Suppressor macrophage treated with lipopolysaccharide for 4 hours (primary cell): ENCODE measurements around the gene ANO8.
A peak's percentile ranks its signal among the peaks of the same experiment; 100 is the strongest.

Experiments used
- DNase-seq: peaks from one replicate; pipeline ENCODE4 v3.0.0-alpha.2; 2020

ANO8 gene

DNA sequence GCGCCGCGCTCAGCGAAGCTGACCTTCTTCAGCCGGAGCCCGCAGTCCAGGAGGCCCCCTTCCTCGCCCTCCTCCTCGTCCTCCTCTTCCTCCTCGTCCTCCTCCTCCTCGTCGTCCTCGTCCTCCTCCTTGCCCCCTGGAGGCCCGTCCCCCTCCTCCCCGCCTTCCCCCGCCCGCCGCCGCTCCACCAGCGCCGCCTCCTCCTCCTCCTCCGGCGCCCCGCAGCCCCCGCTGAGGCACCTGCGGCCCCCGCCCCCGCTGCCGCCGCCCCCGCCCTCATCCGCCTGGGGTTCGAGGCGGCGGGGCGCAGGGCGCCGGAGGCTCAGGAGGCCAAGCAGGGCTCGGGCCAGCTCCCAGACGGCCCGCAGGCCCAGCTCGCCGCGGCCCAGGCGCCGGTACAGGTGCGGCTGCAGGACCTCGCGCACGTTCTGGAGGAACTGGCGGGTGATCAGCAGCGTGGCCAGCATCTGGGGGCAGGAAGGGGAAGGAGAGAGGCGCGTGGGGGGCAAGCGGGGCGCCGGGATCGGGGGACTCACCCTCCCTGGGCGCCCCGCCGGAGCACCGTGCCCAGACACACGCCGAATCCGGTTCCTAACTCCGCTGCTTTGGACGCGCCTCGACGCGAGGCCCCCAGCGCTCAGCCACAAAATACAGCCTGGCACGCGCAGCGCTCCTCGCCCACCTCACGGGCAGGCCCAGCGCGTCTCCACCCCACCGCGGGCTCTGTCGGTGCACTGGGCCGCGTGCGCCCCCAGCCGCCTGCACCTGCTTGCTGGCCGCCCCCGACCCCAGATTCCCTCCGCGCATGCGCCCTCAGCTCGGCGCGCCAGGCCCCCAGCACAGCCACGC is 5.9 kb downstream of the ANO8 start:
- DNase-seq = no peak

DNA sequence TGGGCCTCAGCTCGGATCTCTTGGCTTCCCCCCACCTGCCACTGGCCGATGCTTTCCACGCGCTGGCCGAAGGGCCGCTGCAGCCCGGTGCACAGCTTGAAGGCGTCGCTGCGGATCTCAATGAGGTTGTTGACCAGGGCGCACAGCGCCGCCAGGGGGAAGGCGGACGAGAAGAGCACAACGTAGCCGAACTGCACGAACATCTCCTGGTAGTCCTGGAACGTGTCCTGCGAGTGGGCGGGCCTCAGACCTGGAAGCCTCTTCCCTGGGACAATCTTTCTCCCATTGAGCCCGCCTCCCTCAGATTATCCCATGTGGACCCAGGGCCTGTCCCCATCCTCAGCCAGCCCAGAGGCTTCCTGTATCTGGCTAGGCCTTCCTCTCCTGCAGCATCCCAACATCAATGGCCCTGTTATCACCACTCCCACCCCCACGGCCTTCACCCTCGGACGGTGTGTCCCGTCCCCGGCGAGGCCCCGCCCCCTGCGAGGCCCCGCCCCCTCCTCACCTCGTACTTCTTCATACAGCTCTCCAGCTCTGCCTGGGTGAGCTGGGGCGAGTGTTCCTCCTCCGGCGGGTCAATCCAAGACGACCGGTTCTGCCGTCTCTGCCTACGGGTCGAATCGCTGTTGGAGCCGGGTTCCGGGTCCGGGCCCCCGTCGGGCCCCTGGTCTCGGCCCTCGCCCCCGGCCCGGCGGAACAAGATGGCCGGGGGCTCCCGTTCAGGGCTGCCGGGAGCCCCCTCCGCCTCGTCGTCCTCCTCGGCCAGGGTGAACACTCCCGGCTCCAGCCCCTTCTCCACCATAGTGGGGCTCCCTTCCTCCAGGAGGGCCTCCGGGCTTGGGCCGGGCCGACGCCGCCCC is 6.8 kb downstream of the ANO8 start:
- peak; percentile 43 for DNase-seq

DNA sequence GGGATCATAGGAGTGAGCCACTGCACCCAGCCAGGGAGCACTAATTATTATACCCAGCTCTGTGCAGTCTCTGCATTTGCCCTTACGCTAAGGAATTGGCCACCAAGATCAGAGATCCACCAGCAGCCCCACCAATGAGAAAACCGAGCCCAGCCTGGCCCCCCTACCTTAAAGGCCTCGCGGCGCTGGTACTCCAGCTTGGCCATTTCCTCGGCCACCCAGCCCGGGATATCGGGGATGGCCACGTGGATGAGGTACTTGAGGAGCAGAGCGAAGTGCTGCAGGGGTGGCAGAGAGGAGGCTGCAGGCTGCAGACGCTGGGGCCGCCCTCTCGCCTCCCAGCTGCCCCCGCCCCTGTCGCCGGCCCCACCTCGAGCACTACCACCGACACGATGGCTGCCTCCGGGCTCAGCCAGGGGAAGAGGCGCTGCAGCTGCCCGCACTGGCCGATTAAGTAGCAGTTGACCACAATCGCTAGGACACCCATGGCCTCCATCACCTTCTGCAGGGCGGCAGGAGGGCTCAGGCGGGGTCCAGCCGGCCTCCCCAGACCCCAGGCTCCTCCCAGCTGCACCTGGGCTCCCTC is 7.5 kb downstream of the ANO8 start:
- DNase-seq = no peak

DNA sequence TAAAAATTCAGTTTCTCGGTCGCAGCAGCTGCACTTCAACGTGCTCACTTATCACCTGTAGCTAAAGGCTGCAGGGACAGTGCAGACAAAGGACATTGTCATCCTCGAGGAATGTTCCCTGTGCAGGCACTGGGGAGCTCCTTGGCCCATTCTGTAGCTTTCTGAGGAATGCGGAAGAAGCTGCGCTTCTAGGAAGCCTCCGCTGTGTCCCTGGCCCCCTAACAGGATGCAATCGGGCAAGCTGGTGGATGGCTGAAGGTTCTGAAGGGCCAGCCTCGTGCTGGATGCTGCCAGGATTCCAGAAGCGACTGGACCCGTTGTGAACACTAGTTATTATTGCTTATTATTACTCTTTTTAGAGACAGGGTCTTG is 8.1 kb downstream of the ANO8 start:
- DNase-seq = no peak

DNA sequence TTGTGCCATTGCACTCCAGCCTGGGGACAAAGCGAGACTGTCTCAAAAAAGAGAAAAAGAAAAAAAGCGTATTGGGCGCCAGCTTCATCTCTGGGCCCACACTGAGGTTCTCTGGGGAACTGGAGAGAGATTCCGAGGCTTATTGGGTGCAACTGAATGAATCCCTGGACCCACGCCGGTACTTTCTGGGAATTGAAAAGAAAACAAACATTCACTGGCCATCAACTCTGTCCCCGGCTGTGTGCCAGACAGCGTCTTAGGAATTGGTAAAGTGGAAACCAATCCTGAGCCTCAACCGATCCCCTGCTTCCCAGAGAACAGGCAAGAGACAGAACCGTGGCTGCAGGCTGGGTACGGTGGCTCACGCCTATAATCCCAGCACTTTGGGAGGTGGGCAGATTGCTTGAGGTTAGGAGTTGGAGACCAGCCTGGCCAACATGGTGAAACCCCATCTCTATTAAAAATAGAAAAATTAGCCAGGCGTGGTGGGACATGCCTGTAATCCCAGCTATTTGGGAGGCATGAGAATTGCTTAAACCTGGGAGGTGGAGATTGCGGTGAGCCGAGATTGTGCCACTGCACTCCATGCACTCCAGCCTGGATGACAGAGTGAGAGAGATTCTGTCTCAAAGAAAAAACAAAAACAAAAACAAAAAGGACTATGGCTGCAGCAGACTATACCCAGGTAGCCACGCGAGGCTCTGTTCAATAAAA is 8.6 kb downstream of the ANO8 start:
- no peak for DNase-seq

DNA sequence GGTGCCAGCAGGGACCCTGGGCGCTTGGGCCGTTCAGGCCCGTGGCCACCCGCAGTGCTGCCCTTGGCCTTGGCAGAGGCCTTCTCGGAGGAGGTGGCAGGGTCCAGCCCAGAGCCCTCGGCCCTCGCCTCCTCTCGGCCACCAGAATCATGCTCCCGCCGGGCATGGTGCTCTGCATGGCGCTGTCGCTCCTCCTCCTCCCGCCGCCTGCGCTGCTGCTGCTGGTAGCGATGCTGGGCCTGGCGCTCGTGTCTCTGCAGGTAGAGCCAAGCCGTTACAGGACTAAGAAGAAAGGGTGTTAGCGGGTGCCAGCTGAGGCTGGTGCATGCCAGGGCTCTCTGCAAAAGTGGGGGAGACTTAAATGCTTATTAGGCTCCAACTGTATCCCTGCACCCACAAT is 9.5 kb downstream of the ANO8 start:
- no peak for DNase-seq

DNA sequence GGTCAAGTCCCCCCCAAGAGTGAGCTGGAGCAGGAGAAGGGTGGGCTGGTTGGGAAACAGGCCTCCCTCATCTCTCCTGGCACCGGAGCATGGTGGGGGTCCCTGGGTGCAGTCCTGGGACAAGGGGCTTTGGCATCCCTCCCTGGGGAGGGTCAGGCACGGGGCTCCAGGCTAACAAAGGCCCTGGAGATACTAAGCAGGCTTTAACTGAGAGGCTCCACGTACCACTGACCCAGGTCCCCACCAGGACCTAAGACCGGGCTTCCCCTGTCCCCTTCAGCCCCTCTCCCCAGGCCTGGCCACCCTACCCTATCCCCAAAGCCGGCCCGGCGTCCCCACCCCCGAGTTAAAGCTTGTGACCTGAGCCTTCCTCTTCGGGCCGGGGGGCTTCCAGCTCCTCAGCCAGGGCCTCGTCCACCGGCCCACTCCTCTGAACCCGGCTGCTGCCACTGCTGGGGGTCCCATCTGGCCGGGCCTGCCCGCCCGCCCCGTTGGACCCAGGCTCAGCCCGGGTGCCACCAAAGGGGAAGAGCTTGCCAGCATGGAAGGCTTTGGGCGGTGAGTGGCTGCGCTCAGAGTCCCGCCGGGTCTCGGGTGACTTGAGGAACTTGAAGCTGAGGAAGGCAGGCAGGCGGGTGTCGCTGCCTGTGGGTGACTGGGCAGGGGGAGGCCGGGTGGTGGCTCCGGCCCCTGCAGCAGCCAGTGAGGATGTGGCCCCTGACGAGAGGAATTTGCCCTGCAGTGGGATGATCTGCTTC is 10.1 kb downstream of the ANO8 start:
- no peak for DNase-seq

DNA sequence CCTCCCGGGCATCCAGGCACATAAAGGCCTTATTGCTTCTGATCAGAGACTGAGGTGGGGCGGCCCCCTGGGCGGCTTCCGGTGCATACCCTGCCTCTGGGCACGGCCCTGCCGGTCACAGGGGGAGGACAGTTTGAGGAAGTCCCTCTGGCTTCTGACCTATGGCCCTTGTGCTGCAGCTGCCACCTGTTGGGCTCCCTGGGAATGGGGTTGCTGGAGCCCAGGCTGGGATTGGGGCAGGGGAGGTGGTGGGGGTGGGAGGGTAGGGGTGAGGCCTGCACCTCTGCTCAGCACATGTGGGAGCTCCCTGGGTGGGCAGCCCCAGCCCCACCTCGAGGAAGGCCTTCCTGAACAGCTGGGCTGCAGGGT is 10.7 kb downstream of the ANO8 start:
- peak; percentile 43 for DNase-seq

DNA sequence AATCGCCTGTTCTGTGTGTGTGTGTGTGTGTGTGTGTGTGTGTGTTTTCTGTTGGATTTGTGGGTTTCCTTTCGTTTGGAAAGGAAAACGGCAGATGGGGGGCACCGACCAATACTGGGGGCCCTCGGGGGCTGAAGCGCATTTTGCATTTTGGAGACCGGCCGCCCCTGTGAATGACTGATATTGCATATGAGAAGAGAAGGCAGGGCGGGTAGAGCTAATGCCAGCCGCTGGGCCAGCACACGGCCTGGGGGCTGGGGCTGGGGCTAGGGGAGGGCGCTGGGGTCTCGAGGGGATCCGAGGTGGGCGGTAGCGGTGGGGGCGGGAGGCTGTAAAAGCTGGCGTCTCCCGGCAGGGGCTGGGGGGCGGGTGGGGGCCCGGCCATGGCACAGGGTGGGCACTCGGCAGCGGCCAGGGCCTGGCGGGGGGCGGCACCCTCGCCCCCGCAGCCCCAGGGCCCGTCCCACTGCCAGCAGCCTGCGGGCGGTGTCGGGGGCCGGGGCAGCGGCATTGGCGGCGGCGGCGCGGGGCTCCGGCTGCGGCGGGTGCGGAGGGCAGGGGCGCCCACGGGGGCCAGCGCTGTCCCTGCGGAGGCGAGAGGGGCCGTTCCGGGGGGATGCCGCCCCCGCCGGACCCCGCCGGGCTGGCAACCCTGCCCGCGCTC is 11.2 kb downstream of the ANO8 start:
- DNase-seq = no peak

DNA sequence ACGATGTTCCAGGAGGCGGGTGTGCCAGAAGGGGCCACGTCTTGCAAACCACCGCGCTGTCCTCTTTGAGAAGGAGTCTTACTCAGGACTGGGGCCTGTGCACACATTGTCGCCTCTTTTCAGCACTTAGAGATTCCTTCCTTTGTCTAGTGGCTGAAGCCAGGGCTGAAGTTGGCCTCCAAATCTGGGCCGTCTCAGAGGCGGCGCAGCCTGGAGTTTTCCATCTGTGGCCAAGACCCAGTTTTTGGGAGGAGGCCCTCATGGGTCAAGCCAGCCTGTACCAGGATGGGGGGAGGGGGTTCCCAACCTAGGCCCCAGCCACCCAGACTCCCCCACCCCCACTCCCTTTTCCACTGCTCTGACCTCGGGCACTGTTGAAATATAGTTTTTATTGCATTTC is 11.8 kb downstream of the ANO8 start:
- no peak for DNase-seq

DNA sequence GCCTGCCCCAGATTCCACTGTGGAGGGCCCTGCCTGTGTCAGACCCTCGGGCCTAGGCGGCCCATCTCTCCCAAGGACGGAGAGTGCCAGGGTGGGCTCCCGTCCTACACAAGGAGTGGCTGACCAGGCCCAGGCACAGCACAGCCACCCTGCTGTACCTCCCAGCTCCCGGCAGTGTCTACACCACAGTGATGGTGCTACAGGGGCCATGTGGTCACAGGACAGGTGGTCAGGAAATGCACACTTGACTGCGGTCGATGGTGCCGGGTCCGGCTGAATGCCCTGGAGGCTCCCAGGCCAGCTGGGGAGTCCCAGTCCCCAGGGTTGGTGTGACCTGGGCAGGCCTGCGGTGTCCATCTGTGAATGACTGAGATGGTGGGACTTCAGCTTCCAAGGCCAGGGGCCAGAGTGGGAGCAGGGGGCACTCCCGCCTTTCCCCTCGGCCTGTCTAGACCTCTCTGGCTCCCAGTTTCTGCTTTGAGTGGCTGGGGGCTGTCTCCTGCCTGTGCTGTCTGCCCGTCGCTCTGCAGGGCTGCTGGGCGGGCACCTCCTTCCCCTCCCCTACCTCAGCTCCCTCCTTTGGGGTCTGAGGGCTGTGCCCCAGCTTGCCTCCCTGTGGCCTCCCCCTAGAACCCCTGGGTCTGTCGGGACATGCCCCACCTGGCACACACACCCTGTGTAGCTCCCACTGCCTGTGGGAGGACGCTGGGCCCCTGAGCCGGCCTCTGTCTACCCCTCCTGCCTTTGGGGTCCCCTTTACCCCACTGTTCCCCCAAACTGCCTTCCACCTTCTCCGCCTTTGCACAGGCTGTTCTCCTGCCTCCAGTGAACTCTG is 12.8 kb downstream of the ANO8 start:
- no peak for DNase-seq

DNA sequence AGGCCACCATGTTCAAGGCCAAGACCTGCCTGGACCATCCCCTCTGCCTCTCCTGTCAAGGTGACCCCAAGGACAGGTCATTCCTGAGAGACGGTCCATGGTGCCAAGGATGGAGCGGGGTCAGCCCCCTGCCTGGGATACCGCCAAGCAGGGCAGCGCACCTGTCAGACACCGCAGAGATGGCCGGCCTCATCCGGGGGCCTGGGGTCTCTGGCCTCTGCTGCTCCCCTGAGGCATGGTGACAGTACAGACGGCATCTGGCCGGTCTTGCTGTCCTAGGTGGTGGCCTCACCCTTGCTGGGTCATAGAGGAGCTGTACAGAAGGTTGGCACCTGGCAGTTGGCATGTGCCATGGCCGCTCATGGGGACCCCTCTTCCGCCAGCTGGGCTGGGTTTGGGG is 14.2 kb downstream of the ANO8 start:
- no peak for DNase-seq

DNA sequence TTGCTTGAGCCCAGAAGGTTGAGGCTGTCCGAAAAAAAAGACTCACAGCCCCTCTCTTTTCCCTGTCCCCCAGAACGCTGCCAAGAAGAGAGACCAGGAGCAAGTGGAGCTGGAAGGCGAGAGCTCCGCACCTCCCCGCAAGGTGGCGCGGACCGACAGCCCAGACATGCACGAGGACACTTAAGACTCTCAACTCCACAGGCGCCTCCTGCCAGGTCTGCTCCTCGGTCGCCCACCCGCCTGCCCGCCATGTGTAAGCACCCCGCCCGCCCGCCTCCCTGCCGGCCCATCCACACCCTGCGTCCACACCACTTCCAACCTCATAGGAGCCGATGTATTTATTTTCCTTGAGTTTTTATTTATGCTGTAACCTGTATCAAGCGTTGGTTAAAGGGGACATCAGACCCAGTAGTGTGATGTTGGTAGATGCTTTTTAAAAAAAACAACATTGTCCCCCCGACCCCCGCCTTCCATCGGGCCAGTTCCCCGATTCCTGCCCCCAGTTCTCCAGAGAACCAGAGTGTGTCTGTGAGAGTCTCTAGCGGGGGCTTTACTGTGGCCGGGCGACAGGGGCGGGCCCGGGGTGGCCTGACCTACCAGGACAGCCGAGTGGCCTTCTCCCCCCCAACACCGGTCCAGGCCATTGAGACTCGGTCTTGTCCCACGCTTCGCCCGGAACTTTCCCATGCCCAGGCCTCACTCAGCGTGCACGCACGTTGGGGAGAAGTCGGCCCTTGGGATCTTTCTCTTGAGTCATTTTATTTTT is 15.0 kb downstream of the ANO8 start:
- no peak for DNase-seq

DNA sequence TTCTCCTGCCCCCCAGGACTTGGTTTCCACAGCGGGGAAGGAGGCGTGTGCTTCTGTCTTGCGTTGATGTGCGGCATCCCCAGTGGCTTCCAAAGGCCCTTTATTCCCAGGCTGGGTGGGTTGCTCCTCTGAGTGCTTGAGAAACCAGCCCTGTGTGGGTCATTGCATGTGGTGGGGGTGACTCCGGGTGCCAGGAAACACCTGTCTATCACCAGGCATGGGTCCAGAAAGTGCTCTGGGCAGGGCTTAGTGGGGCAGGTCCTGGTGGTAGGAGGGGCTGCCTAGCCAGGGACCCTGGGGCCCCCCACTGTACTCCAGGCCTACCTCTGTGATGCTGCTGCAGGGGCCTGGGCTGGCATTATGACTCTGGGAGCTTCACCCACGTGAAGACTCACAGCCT is 15.7 kb downstream of the ANO8 start:
- no peak for DNase-seq

DNA sequence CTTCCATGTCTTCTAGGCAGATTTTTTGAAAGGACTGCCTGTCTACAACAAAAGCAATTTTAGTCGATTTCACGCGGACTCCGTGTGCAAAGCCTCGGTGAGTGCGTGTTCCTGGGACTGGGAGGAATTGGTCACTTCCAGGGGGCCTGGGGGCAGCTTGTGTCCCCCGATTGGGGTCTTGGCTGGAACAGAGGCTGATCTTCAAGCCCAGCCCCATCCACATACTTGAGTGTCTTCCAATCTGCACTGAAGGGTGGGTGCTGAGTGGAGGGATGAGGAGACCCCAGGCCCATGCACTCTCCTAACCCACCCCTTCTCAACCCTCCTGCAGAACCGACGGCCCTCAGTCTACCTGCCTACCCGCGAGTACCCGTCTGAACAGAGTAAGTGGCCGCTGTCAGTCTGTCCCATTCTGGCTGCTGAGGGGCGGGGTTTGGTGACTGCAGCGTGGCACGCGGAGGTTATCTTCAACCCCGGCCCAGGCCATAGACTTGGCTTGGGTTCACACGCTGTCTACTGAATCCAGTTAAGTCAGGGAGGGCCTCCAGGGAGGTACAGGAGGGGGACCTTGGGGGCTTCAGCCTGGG is 20.6 kb downstream of the ANO8 start:
- DNase-seq = no peak

DNA sequence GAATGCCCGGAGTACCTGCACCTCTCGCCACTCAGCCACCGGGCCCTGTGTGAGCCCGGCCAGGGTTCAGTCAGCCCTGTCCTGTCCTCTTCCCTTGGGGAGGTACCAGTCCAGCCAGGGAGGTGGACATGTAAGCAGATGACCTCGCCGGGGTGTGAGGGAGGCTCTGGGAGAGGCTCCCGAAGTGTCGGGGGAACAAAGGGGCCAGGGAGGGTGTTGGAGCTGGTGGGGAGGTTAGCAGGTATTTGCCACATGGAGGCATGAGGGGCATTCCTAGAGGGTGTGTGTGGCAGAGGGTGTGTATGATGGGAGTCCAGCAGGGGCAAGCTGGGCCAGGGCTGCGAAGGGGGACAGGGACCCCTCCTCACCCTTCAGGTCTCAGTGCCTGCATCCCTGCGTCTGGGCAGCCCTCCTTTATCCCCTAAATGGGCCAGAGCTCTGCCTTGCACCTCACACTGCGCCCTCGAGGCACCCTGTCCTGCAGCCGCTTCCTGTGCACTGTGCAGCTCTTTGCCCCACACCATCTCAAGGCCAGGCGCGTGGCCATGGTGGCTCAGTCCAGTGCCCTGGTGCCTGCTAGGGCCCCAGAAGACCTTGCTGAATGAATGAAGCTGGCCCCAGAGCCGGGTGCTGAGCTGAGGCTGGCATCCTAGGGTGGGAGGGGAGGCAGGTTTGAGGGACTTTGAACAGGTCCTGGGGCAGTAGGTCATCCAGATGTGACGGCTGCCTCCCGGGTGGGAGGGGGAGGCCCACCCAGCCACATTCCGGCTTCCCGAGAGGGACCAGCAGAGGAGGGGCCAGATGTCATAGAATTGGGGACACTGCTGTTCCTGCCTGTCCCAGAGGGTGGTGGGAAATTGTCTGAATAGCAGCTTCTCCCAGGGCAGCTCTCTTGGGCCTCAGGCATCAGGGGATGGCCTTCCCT is 22.2 kb downstream of the ANO8 start:
- no peak for DNase-seq

DNA sequence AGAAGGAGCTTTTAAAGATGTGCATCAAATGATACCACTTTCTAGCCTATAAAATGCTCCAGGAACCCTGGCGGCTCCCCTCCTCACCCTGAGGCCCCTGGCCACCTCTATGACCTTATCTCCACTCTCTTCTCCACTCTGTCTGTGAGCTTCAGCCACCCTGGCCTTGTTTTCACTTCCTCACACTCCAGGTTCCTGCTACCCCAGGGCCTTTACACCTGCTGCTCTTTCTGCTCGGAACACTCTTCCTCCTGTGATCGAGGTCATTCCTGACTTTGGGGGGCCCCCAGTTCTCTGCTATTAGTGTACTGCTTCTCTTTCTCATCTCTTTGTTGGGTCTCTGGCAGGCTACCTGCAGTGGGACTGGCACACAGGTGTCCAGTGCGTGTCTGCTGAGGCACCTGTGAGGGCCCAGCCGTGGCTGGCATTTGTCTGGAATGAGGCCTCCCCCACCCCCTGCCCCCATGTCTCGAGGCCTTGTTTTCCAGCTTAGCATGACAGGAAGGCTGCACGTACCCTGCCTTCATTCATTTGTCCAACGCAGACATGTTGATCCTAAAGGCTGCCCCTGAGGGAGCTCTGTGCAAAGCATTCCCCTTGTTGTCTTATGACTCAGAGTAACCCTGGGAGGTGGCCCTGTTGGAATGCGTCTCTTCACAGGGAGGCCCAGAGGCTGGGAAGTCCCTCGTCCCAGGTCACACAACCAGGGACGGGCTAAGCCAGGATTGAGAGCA is 23.0 kb downstream of the ANO8 start:
- DNase-seq = no peak

DNA sequence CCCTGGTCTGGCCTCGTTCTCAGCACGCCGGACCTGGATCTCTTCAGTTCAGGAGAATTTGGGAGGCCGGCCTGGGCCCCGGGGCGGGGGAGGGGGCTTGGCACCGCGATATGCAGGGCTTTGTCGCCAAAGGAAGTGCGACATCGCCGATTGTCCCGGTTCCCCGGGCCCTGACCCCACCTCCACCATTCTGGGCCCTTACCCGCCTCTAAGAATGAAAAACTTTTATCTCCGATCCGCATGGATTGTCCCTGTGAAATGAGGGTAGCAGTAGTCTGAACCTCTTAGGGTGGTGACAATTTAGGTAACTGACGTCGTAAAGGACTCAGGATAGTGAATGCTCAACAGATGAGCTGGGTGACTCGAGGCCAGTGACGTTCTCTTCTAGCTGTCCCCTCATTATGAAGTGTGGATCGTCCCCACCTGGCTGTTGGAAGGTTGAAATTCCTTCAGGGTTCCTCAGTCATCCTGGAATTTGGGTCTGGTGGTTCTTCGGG is 24.6 kb downstream of the ANO8 start:
- no peak for DNase-seq
